GM18858 (cell line): Measurements from ENCODE around the gene ABHD1.
"Not testable (repeated sequence)": the region's sequence is repeated elsewhere in the genome, so short reads cannot be mapped to it uniquely, and the experiment has no call there.

ENCODE experiments used
- ATAC-seq: cut with Tn5 transposase; IDR thresholded peaks from one replicate; pipeline ENCODE4 v1.9.1; 2021; ENCODE audit not compliant: unreplicated experiment

Gene ABHD1

DNA sequence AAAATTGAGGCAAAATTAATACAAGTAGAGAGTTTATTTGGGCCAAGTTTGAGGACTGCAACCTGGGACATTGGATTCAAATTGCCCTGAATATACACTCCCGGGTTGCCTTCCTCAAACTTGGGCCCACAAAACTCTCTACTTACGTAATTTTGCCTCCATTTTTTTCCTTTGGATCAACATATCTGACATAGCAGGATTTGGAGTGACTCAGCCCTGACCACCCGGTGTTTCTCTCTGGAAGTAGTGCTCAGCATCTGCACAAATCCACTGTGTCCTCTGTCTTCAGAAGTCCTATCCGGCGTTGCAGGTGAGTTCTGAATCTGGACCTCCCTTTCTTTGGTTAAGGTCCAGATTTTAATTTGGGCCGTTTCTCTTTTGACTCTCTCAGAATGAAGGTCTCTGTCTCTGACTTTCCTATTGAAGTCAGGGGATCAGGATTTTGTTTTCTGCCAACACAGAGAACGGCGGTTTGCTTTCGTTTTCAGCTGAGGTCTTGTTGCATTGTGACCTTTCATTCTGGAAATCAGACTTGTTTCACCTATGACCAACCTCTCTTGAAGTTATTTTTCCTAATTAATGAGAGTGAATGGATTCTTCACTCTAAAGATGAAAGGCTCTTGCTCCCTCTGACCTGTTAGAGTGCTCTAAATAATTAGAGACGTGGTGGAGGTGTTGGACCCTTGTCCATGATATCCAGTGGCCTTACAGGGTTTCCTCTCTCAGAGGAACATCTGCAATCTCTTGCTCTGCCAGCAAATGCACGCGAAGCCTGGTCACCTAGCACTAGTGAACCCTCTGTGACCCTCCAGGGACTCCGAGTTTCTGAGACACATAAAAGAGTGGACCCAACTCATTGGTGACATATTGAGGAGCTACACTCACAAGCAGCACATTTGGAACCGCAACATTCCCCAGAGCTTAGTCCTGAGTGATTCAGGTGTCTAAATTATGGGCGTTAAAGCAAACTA lies 38.8 kb downstream of the ABHD1 start:
- no peak for ATAC-seq

DNA sequence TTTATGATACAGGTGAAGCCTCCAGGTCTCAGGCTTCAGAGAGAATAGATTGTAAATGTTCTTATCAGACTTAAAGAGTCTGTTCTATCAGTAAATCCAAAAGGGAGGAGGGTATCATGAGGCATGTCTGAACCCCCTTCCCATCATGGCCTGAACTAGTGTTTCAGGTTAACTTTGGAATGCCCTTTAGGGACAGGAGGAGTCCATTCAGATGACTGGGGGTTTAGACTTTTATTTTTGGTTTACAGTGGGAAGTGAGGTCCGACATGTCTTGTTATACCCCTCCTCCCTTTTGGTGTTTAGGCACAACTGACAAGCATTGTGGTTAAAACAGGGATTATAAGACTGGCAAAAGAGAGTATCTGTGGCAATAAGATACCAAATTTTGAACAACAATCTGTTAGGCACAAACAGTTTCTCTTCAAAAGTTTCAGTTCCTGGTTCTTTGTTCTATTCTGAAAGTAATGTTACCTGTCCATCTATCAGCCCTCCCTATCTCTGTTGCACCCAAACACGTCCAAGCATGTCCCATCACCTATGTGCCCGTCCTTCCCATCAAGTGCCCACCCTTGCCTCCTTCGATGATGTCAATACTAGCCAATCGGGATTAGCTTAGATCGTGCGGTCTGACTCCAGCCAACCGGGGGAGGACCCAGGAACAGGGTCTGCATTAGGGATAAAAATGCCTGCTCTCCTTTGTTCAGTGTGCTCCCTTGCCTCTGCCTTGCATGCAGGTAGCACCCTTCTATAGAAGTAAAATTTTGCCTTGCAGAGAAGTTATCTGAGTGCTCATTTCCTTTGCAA lies 41.5 kb downstream of the ABHD1 start:
- ATAC-seq, result no peak

DNA sequence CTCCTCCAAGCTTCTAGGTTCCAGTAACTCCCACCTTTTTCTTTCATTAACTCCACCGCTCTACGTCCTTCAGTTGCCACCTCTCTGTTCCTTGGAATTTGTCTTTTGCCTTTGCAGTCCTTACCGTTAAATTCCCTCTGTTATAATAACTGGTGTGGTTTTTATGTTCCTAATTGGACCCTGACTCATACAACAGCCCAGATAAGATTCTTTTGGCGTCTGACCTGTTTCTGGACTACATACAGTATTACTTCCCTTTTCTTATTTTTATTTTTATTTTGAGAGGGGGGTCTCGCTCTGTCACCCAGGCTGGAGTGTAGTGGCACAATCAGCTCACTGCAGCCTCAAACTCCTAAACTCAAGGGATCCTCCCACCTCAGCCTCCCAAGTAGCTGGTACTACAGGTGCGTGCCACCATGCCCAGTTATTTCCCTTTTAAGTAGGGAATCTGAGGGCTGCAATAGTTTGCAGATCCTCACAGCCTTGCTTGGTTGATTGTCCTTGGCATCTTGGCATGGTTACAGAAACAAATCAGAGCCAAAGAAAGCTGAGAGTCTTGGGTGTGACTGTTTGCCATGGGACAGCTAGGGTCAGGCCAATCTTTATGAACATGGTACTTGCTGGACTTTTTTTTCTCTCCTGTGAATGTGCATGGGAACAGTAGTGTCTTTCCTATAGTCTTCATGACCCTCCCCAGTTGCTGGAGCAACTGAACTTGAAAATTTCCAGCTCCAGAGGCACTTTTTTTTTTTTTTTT lies 47.1 kb downstream of the ABHD1 start:
- no peak for ATAC-seq

DNA sequence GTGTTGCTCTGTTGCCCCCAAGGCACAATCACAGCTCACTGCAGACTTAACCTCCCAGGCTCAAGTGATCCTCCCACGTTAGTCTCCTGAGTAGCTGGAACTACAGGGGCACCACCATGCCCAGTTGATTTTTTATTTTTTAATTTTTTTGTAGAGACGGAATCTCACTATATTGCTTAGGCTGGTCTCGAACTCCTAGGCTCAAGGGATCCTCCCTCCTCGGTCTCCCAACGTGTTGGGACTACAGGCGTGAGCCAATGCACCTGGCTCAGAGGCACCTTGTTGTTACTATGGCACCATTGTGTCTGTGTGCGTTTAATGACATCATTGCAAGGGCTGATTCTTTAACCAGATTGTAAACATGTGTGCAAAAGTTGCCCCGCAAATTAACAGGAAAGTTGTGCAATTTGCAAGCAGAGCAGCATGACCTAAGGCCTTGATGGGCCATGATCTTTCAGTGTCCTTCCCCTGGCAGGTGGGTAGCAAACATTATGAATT lies 47.8 kb downstream of the ABHD1 start:
- ATAC-seq, result no peak

DNA sequence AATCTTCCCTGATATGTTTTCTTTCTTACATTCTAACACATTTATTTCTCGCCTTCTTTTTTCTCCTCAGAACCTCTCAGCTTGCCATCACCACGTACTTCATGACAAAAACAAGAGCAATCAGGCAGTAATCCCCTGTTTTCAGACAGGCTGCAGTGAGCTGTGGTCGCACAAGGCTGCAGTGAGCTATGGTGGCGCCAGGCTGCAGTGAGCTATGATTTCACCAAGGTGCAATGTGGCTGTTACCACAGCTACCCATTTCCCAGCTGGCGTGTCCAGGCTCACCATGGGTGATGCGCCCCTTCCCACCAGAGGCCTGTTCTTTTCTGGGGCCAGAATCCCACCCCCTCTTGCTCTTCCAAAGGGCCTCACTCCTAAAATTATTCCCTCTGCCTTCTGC lies 51.0 kb downstream of the ABHD1 start:
- no peak for ATAC-seq

DNA sequence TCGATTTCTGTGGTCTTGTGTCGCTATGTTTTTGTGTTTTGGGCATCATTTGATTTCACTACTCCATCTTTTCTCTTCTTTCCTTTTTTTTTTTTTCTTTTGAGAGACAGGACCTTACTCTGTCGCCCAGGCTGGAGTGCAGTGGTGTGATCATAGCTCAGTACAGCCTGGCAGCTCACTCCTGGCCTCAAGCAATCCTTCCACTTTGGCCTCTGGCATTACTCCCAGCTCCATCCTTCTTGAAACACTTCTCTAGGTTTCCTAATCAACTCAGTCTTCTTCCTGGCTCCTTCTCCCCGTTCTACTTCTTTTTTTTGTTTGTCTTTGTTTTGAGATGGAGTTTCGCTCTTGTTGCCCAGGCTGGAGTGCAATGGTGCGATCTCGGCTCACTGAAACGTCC lies 51.7 kb downstream of the ABHD1 start:
- ATAC-seq, result no peak

DNA sequence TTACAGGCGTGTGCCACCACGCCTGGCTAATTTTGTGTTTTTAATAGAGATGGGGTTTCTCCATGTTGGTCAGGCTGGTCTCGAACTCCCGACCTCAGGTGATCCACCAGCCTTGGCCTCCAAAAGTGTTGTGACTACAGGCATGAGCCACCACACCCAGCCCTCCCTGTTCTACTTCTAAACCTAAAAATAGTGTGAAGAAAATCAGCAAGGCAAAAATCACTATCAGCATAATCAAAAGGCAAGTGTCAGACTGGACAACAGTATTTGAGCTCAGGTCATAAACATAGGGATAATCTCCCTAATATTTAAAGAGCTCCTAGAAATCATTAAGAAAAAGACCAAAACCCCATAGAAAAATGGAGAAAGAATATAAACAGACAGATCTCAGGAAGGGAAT lies 52.2 kb downstream of the ABHD1 start:
- not testable (repeated sequence) for ATAC-seq

DNA sequence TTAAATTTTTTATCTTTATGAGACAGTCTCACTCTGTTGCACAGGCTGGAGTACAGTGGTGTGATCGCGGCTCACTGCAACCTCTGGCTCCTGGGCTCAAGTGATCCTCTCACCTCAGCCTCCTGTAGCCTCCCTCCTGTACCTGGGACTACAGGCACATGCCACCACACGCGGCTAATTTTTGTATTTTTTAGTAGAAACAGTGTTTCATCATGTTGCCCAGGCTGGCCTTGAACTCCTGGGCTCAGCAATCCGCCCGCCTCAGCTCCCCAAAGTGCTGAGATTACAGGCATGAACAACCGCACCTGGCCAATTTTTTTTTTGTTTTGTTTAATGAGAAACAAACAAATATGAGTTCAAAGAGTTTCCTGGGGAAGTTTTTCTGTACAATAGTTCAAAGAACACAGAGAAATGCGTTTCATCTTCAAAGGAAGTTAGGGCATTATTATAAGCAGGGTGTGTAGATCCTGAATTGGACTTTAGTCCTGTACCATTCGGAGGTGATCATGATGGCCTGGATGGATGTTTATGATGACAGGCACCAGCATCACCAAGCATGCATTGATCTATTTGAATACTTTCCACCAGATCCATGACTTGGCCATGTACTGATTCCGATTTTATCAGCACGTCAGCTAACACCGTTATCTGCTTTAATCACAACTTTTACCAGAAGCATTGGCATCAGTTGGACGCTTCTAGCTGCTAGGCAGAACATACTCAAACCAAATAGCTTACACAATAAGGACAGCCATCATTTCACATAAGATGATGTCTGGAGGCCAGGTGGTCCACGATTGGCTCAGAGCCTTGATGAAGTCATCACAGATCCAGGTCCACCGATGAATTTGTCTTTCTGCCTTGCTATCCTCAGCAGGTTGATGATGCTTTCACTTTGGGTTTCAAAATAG lies 54.1 kb downstream of the ABHD1 start:
- no peak for ATAC-seq

DNA sequence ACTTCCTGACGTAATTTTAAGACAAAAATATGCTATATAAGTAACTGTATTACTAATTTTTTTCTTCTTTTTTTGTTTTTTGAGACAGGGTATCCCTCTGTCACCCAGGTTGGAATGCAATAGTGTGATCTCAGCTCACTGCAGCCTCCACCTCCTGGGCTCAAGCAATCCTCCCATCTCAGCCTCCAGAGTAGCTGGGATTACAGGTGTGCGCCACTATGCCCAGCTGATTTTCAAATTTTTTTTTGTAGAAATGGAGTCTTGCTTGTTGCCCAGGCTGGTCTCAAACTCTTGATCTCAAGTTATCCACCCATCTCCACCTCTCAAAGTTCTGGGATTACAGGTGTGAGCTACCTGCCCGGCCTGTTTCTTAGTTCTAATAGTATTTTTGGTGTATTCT lies 54.9 kb downstream of the ABHD1 start:
- ATAC-seq, result no peak

DNA sequence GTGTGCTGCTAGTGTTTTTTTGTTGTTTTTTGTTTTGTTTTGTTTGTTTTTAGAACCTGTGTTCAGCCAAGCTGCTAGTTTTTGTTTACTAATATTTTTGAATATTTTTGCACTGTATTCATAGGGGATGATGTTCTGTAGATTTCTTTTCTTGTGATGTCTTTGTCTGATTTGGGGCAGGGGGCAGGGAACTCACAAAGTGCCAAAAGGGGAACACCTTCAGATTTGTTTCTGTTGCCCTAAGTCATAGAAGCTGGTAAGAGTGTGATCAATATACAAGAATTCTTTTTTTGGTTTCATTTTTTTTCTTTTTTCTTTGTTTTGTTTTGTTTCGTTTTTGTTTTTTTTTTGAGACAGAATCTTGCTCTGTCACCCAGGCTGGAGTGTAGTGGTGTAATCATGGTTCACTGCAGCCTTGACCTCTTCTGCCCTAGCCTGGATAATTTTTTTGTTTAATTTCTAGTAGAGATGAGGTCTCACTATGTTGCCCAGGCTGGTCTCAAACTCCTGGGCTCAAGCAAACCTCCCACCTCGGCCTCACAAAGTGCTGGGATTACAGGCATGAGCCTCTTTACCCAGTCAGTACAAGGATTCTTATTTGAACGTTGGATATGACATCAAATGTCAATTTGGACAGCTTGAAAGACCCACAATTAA lies 55.9 kb downstream of the ABHD1 start:
- no peak for ATAC-seq
